HG03045 (cell line): ENCODE results near the gene OR52E8.

Source experiments
- ATAC-seq: cut with Tn5 transposase; IDR thresholded peaks from one replicate; pipeline ENCODE4 v1.9.1; 2021; ENCODE audit warnings: mild to moderate bottlenecking, moderate library complexity; ENCODE audit not compliant: unreplicated experiment

OR52E8 gene

GRCh38 chr11:5808500-5809121, 48.9 kb downstream of the OR52E8 start, which contains the start of gene OR52N2:
Gene OR52N2 (plus strand): TSS chr11:5808924. CDS start chr11:5820336, 11,412 bp downstream.
- peak; percentile 87 for ATAC-seq

GRCh38 chr11:5807580-5807979, 49.9 kb downstream of the OR52E8 start:
- ATAC-seq = no peak
